K562 (cell line): ENCODE measurements around the gene HYOU1. TPM values are rescaled to one million over a fixed set of nuclear protein-coding genes. Genes with fewer than 3 reads are reported as not detected.

Experiments
- ATAC-seq: fragments of 200-7000 bp; cut with Tn5 transposase; 3 replicates; pipeline ENCODE4 v1.9.1; 2020; ENCODE audit warnings: moderate library complexity
- BruUV-seq: library from RNA; stranded (reverse); fragments of 400-500 nt; replicated peaks from 2 replicates; lab custom pipeline; 2021; lab: Mats Ljungman, UMichigan
- CTCF ChIA-PET: fragments of 300-600 bp; formaldehyde crosslinking; extraction: SDS; loops from one replicate; lab custom pipeline; 2021; ENCODE audit warnings: low intra/inter-chr PET ratio; lab: Yijun Ruan, JAX
- POLR2A ChIA-PET: fragments of 300-600, 350-650 bp; sonication (Branson Sonifier 250); formaldehyde crosslinking; extraction: SDS; loops from one replicate; lab custom pipeline; 2021; ENCODE audit warnings: antibody characterized with exemption, inconsistent platforms; lab: Yijun Ruan, JAX
- DNase-seq, 4 experiments: peaks; one replicate each; pipeline versions ENCODE4 v3.0.0 to v3.0.0-alpha.2; 2011 to 2018; ENCODE audit warnings: low spot score in 3 of 4, mixed read lengths in 3 of 4; ENCODE audit errors: extremely low read depth in 1 of 4
- FAIRE-seq: peaks from 2 replicates; lab custom pipeline; 2011; peaks lifted over from hg19 to GRCh38; lab: Jason Lieb, UNC
- H2AFZ ChIP-seq: 2 replicates; pipeline ENCODE4 v1.6.0; 2011; ENCODE audit warnings: low read depth, low read length, control low read depth, inconsistent platforms
- H3K27ac ChIP-seq: fragments of 200-600 bp; 3 replicates; pipeline ENCODE4 v1.8.0; 2011; ENCODE audit warnings: low read depth, mild to moderate bottlenecking, control low read depth, inconsistent platforms, low read length, moderate library complexity, mixed read lengths; ENCODE audit errors: extremely low read depth
- H3K27me3 ChIP-seq, 2 experiments: fragments of 300-600 bp in 1 of 2; 2 replicates in 1 of 2; 3 replicates in 1 of 2; pipeline versions ENCODE4 v1.6.0 to v1.8.0; 2011; ENCODE audit warnings: inconsistent platforms in 2 of 2, low read length in 2 of 2, mild to moderate bottlenecking in 1 of 2, mixed read lengths in 1 of 2, moderate library complexity in 1 of 2; ENCODE audit not compliant: control insufficient read depth in 2 of 2, insufficient read depth in 2 of 2
- H3K36me3 ChIP-seq: fragments of 300-600 bp; 3 replicates; pipeline ENCODE4 v1.8.0; 2011; ENCODE audit warnings: mild to moderate bottlenecking, low read length, inconsistent platforms; ENCODE audit not compliant: control insufficient read depth, insufficient read depth
- H3K4me1 ChIP-seq, 2 experiments: fragments of 200-600 bp in 1 of 2; replicated peaks in 1 of 2; 2 replicates in 1 of 2; 3 replicates in 1 of 2; pipeline versions ENCODE4 v1.5.1 to v1.8.0; 2011; ENCODE audit warnings: inconsistent platforms in 2 of 2, low read length in 2 of 2, mild to moderate bottlenecking in 1 of 2, mixed read lengths in 1 of 2, moderate library complexity in 1 of 2; ENCODE audit not compliant: control insufficient read depth in 2 of 2, insufficient read depth in 2 of 2
- H3K4me2 ChIP-seq: 2 replicates; pipeline ENCODE4 v1.6.1; 2011; ENCODE audit warnings: low read length, control low read depth, inconsistent platforms, mixed read lengths; ENCODE audit not compliant: insufficient read depth
- H3K4me3 ChIP-seq: fragments of 200-600 bp; sonication (generic), shearing (Covaris generic); 2 replicates; pipeline ENCODE4 v1.5.1; 2016; ENCODE audit warnings: control low read depth, inconsistent platforms
- H3K79me2 ChIP-seq: fragments of 200-600 bp; 3 replicates; pipeline ENCODE4 v1.8.0; 2011; ENCODE audit warnings: low read length, inconsistent platforms; ENCODE audit not compliant: control insufficient read depth, insufficient read depth
- H3K9ac ChIP-seq, 2 experiments: 2 replicates each; pipeline versions ENCODE4 v1.6.0 to v1.6.1; 2011; ENCODE audit warnings: low read depth in 2 of 2, low read length in 2 of 2, control low read depth in 1 of 2, inconsistent platforms in 1 of 2, mild to moderate bottlenecking in 1 of 2, mixed read lengths in 1 of 2; ENCODE audit not compliant: insufficient read depth in 1 of 2
- H3K9me1 ChIP-seq: one replicate; pipeline ENCODE4 v1.6.0; 2011; ENCODE audit warnings: inconsistent platforms, mild to moderate bottlenecking, low read length, moderate library complexity; ENCODE audit not compliant: control insufficient read depth, insufficient read depth
- H3K9me3 ChIP-seq: replicated peaks from 2 replicates; pipeline ENCODE4 v1.5.1; 2011; ENCODE audit warnings: low read depth, low read length, inconsistent platforms; ENCODE audit not compliant: control insufficient read depth, insufficient read depth
- H4K20me1 ChIP-seq: replicated peaks from 2 replicates; pipeline ENCODE4 v1.6.1; 2011; ENCODE audit warnings: low read length, inconsistent platforms, mixed read lengths; ENCODE audit not compliant: control insufficient read depth, insufficient read depth
- ADNP ChIP-seq: fragments of 200-800 bp; sonication (Bioruptor generic); IDR thresholded peaks from 2 replicates; pipeline ENCODE4 v1.6.1; 2016; ENCODE audit warnings: missing genetic modification characterization, missing compliant biosample characterization
- C11orf30 ChIP-seq: fragments of 450-650 bp; IDR thresholded peaks from 2 replicates; pipeline ENCODE4 v1.6.1; 2016; ENCODE audit warnings: low read depth, mild to moderate bottlenecking
- ETV6 ChIP-seq, 3 experiments: fragments of 150-350 bp in 1 of 3; sonication (generic) in 1 of 3; formaldehyde crosslinking in 1 of 3; IDR thresholded peaks; 2 replicates each; pipeline versions ENCODE4 v1.6.1 to v1.8.0; 2014 to 2022; ENCODE audit warnings: borderline replicate concordance in 2 of 3, low read depth in 2 of 3, antibody characterized with exemption in 1 of 3, low read length in 1 of 3, mild to moderate bottlenecking in 1 of 3, missing genetic modification reagents in 1 of 3
- EZH2 ChIP-seq: IDR thresholded peaks from 2 replicates; pipeline ENCODE4 v1.6.1; 2012; ENCODE audit warnings: low read depth, mild to moderate bottlenecking, inconsistent platforms, low read length, borderline replicate concordance
- FOXJ2 ChIP-seq: fragments of 200-800 bp; sonication (Bioruptor generic); IDR thresholded peaks from 2 replicates; pipeline ENCODE4 v1.6.1; 2016; ENCODE audit warnings: missing genetic modification characterization, missing compliant biosample characterization
- FOXJ3 ChIP-seq: sonication (generic); formaldehyde crosslinking; IDR thresholded peaks from 2 replicates; pipeline ENCODE4 v1.4.0; 2020; ENCODE audit warnings: mild to moderate bottlenecking, missing genetic modification reagents
- GATA2 ChIP-seq: sonication (generic); formaldehyde crosslinking; IDR thresholded peaks from 2 replicates; pipeline ENCODE4 v1.4.0; 2020; ENCODE audit warnings: mild to moderate bottlenecking, missing genetic modification reagents
- GTF2A2 ChIP-seq: IDR thresholded peaks from 2 replicates; pipeline ENCODE4 v1.6.1; 2016; ENCODE audit warnings: mild to moderate bottlenecking, missing genetic modification characterization, missing compliant biosample characterization
- HDAC1 ChIP-seq, 2 experiments: fragments of 450-650 bp; IDR thresholded peaks; 2 replicates each; pipeline ENCODE4 v1.6.1; 2016 to 2017; ENCODE audit warnings: inconsistent platforms in 1 of 2, mild to moderate bottlenecking in 1 of 2, moderate library complexity in 1 of 2
- HNRNPK ChIP-seq: fragments of 200-400 bp; formaldehyde crosslinking; IDR thresholded peaks from one replicate; pipeline ENCODE4 v1.6.1; 2018; ENCODE audit warnings: mild to moderate bottlenecking, low read depth, low read length; ENCODE audit not compliant: poor library complexity, severe bottlenecking
- KLF10 ChIP-seq: fragments of 250-450 bp; sonication (Bioruptor Pico); IDR thresholded peaks from 2 replicates; pipeline ENCODE4 v1.6.1; 2021; ENCODE audit warnings: matching md5 sums
- MTA2 ChIP-seq: fragments of 450-650 bp; IDR thresholded peaks from 2 replicates; pipeline ENCODE4 v1.6.1; 2016; ENCODE audit warnings: low read depth
- NFXL1 ChIP-seq: fragments of 450-650 bp; formaldehyde crosslinking; IDR thresholded peaks from 2 replicates; pipeline ENCODE4 v1.4.0; 2021; ENCODE audit warnings: mild to moderate bottlenecking
- POLR2G ChIP-seq: fragments of 200-400 bp; formaldehyde crosslinking; IDR thresholded peaks from 2 replicates; pipeline ENCODE4 v1.6.1; 2017; ENCODE audit warnings: low read depth, mild to moderate bottlenecking, antibody characterized with exemption, low read length, moderate library complexity
- RHOXF2B ChIP-seq: fragments of 250-450 bp; sonication (Bioruptor Pico); conservative IDR thresholded peaks from 2 replicates; pipeline ENCODE4 v1.5.1; 2021
- SMC3 ChIP-seq: conservative IDR thresholded peaks from 2 replicates; pipeline ENCODE4 v1.6.1; 2011; ENCODE audit warnings: low read depth, low read length, improper control_type of control experiment; ENCODE audit not compliant: insufficient read depth
- SNAPC5 ChIP-seq: fragments of 250-450 bp; sonication (Bioruptor Pico); IDR thresholded peaks from 2 replicates; pipeline ENCODE4 v1.8.0; 2021; ENCODE audit warnings: moderate library complexity, mild to moderate bottlenecking, inconsistent platforms
- SUPT5H ChIP-seq: fragments of 450-650 bp; IDR thresholded peaks from 2 replicates; pipeline ENCODE4 v1.6.1; 2016
- XRCC5 ChIP-seq: fragments of 200-400 bp; formaldehyde crosslinking; IDR thresholded peaks from 2 replicates; pipeline ENCODE4 v1.6.1; 2017; ENCODE audit warnings: low read depth, mild to moderate bottlenecking, low read length
- ZKSCAN1 ChIP-seq: fragments of 150-350 bp; IDR thresholded peaks from 2 replicates; pipeline ENCODE4 v1.6.1; 2016; ENCODE audit warnings: low read depth, low read length
- ZNF197 ChIP-seq: fragments of 200-800 bp; sonication (Bioruptor generic); IDR thresholded peaks from 2 replicates; pipeline ENCODE4 v1.6.1; 2016; ENCODE audit warnings: low read depth, missing genetic modification characterization, missing compliant biosample characterization
- ZNF445 ChIP-seq: fragments of 250-450 bp; sonication (Bioruptor Pico); IDR thresholded peaks from 2 replicates; pipeline ENCODE4 v1.4.0; 2020; ENCODE audit warnings: low read depth, mild to moderate bottlenecking, moderate library complexity
- WGBS: fragments of 100-300 bp; shearing (Covaris generic); methylation state at CpG from one replicate; pipeline ENCODE4 v1.1.6; 2016; ENCODE audit warnings: low coverage, mixed read lengths; ENCODE audit not compliant: insufficient coverage; ENCODE audit errors: missing lambda C conversion rate; 5-methylcytosine and 5-hydroxymethylcytosine counted together
- in situ Hi-C: fragments of 300-500 bp; cut with MboI; formaldehyde crosslinking; loops from 4 replicates; pipeline ENCODE4 v1.15.0; 2018; ENCODE audit warnings: inconsistent platforms, mixed read lengths
- intact Hi-C: fragments of 100-400 bp; cut with micrococcal nuclease; formaldehyde crosslinking; loops from 2 replicates; pipeline ENCODE4 v1.14.2; 2022
- polyA plus RNA-seq, 8 experiments: library from polyadenylated mRNA; depleted of rRNA in 4 of 8; stranded (reverse) in 5 of 8; unstranded in 3 of 8; fragments of >200 nt; fragmentation: Nextera tagmentation in 2 of 8; fragmentation: Illumina TruSeq in 1 of 8; extraction: Ambion mirVana in 2 of 8; extraction: Trizol in 1 of 8; gene quantifications; 2 replicates each; pipeline versions ENCODE4 v1.2.1 to v1.2.3, GENCODE V29; 2011 to 2014; ENCODE audit warnings: inconsistent platforms in 1 of 8, missing spikeins in 1 of 8
- total RNA-seq, 7 experiments: library from RNA; depleted of rRNA in 6 of 7; stranded (reverse); fragments of >200 nt in 6 of 7; fragmentation: Illumina TruSeq in 2 of 7; extraction: Trizol in 2 of 7; gene quantifications; 2 replicates each; pipeline versions ENCODE4 v1.2.1 to v1.2.3, GENCODE V29; 2011 to 2021; ENCODE audit warnings: low replicate concordance in 1 of 7
- TF ChIP-seq, protein P1 (sequence below): fragments of 450-650 bp; conservative IDR thresholded peaks from 2 replicates; pipeline ENCODE4 v1.6.1; 2016; ENCODE audit warnings: missing genetic modification characterization, low read depth, mild to moderate bottlenecking, control low read depth, missing compliant biosample characterization

The HYOU1 gene
- total and polyA plus RNA-seq, 9 of the 15 experiments (the other 6 are each of a cell fraction or from before 2014, with no cell fraction given) = 19.5 to 197 (median 128) TPM

GRCh38 chr11:119091178-119091577 lies 34.2 kb upstream of the HYOU1 start:
- H3K36me3 ChIP-seq = peaks cover 60% of the 10 kb centered on the region
- FAIRE-seq = no peak
- 43% methylated on average over 9 of the region's 9 CpGs for WGBS
- peak overlapping the region; percentile 98 for H3K4me2 ChIP-seq
- intact Hi-C loops = no loop called here
- peak overlapping the region; percentile 95 for H3K27ac ChIP-seq
- peaks cover 25% of the 10 kb centered on the region for H4K20me1 ChIP-seq
- ATAC-seq = no peak
- peak overlapping the region; percentile 94 for H3K4me3 ChIP-seq
- BruUV-seq = no TSS peak
- CTCF ChIA-PET = no interaction called here
- H3K4me1 ChIP-seq = peaks cover 36 to 58% of the 10 kb centered on the region in 2 experiments
- no peaks in the 10 kb centered on the region for H3K9me1 ChIP-seq
- no peak overlapping the region for H2AFZ ChIP-seq
- H3K9me3 ChIP-seq = no peaks in the 10 kb centered on the region
- in situ Hi-C loops = no loop called here
- POLR2A ChIA-PET = interaction anchor here (0.6 to 5.5 kb wide), 10 partner anchors 9 to 290 kb away, joined by 3 to 68 read pairs (median 4); partner anchors contain the start of genes C2CD2L, DPAGT1, HYOU1 and VPS11
- peak in 2 of 4 experiments; percentile 8 to 36 for DNase-seq
- peak overlapping the region; percentile 85 to 94 for H3K9ac ChIP-seq
- no peaks in the 10 kb centered on the region; a peak in 1 of 5 replicates for H3K27me3 ChIP-seq
- peaks cover 91% of the 10 kb centered on the region for H3K79me2 ChIP-seq
- TF ChIP-seq SNAPC5 (CRISPR knock-in tag) (no peak), MTA2 (no peak), RHOXF2B (CRISPR knock-in tag) (no peak), GTF2A2 (tag) (no peak), EZH2 (no peak), NFXL1 (CRISPR knock-in tag) (no peak), C11orf30 (0 out of 2 replicates have a peak, but pooled peaks have one; percentile 10), POLR2G (peak; percentile 76), XRCC5 (no peak), SUPT5H (0 out of 2 replicates have a peak, but pooled peaks have one; percentile 11), HDAC1 (IDR thresholded peaks at IDR 0.05) (no peak), ETV6 (IDR thresholded peaks at IDR 0.05; ENCODE audit: borderline replicate concordance in 1 of 2, low read depth in 2 of 2, low read length in 1 of 2) (no peak), ETV6 (CRISPR knock-in tag; IDR thresholded peaks at IDR 0.05; ENCODE audit: borderline replicate concordance) (no peak), FOXJ3 (CRISPR knock-in tag) (no peak), GATA2 (CRISPR knock-in tag) (no peak), FOXJ2 (tag) (no peak), HNRNPK (no peak), ZKSCAN1 (no peak), ZNF197 (CRISPR knock-in tag) (no peak), ADNP (tag) (no peak), KLF10 (CRISPR knock-in tag) (no peak), ZNF445 (CRISPR knock-in tag) (no peak), SMC3 (no peak)
- TF ChIP-seq, protein P1, sequence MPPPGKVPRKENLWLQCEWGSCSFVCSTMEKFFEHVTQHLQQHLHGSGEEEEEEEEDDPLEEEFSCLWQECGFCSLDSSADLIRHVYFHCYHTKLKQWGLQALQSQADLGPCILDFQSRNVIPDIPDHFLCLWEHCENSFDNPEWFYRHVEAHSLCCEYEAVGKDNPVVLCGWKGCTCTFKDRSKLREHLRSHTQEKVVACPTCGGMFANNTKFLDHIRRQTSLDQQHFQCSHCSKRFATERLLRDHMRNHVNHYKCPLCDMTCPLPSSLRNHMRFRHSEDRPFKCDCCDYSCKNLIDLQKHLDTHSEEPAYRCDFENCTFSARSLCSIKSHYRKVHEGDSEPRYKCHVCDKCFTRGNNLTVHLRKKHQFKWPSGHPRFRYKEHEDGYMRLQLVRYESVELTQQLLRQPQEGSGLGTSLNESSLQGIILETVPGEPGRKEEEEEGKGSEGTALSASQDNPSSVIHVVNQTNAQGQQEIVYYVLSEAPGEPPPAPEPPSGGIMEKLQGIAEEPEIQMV (tag) = no peak
